Vagina (tissue), 2 donors: ENCODE measurements around the gene NAV2. TPM values are rescaled to one million over a fixed set of nuclear protein-coding genes. Genes with fewer than 3 reads are reported as not detected.

Source experiments
- DNase-seq, 2 donors: peaks; one replicate each; pipeline ENCODE4 v3.0.0-alpha.2; 2017; ENCODE audit errors: extremely low spot score in 2 of 2
- H3K27ac ChIP-seq: fragments of 200-600 bp; sonication (generic); one replicate; pipeline ENCODE4 v1.5.1; 2019
- H3K27me3 ChIP-seq: fragments of 200-600 bp; sonication (generic); one replicate; pipeline ENCODE4 v1.5.1; 2019
- H3K36me3 ChIP-seq, 2 donors: fragments of 200-600 bp; sonication (generic); one replicate each; pipeline ENCODE4 v1.5.1; 2017 to 2019
- H3K4me1 ChIP-seq: fragments of 200-600 bp; sonication (generic); one replicate; pipeline ENCODE4 v1.5.1; 2019
- H3K4me3 ChIP-seq, 2 donors: fragments of 200-600 bp; sonication (generic); 1 replicate in 1 of 2; 2 replicates in 1 of 2; pipeline ENCODE4 v1.5.1; 2016 to 2019
- H3K9me3 ChIP-seq: fragments of 200-600 bp; sonication (generic); one replicate; pipeline ENCODE4 v1.5.1; 2019
- CTCF ChIP-seq, 3 experiments: fragments of 450-650 bp in 2 of 3; fragments of 200-600 bp in 1 of 3; sonication (generic) in 1 of 3; IDR thresholded peaks; one replicate each; pipeline ENCODE4 v1.5.1; 2017 to 2019; ENCODE audit warnings: antibody characterized with exemption in 3 of 3, mild to moderate bottlenecking in 2 of 3, moderate library complexity in 2 of 3
- POLR2A ChIP-seq, 2 donors: fragments of 450-650 bp; IDR thresholded peaks; one replicate each; pipeline ENCODE4 v1.6.1; 2017; ENCODE audit warnings: antibody characterized with exemption in 2 of 2, mild to moderate bottlenecking in 2 of 2, moderate library complexity in 2 of 2
- POLR2AphosphoS5 ChIP-seq, 2 donors: sonication (generic); formaldehyde crosslinking; IDR thresholded peaks; one replicate each; pipeline ENCODE4 v1.9.0; 2017; ENCODE audit warnings: antibody characterized with exemption in 2 of 2, mild to moderate bottlenecking in 2 of 2, low read depth in 1 of 2; ENCODE audit not compliant: insufficient read depth in 1 of 2
- intact Hi-C: fragments of 100-400 bp; cut with DNase I; formaldehyde crosslinking; loops from one replicate; pipeline ENCODE4 v1.15.1; 2023
- total RNA-seq: library from RNA; depleted of rRNA; stranded (reverse); fragments of >200 nt; gene quantifications from one replicate; pipeline ENCODE4 v1.2.3, GENCODE V29; 2016

NAV2 gene
- total RNA-seq, 1 donor from 2014 or later = 25.3 TPM

- intact Hi-C loops = no loop called here
- no peaks in the 10 kb centered on the region for H3K36me3 ChIP-seq
- DNase-seq = no peak
- H3K4me1 ChIP-seq = peaks cover 6% of the 10 kb centered on the region
- TF ChIP-seq CTCF (IDR thresholded peaks at IDR 0.05) (no peak), POLR2A (IDR thresholded peaks at IDR 0.05) (no peak), POLR2AphosphoS5 (IDR thresholded peaks at IDR 0.05; ENCODE audit: insufficient read depth in 1 of 2, low read depth in 1 of 2) (no peak)
- no peaks in the 10 kb centered on the region for H3K9me3 ChIP-seq
- no peaks in the 10 kb centered on the region for H3K27me3 ChIP-seq
- H3K27ac ChIP-seq = no peak overlapping the region
- H3K4me3 ChIP-seq = no peak overlapping the region
Observed at GRCh38 chr11:19736831-19737230, 24.2 kb downstream of the NAV2 start.

- TF ChIP-seq CTCF (IDR thresholded peaks at IDR 0.05) (no peak), POLR2AphosphoS5 (IDR thresholded peaks at IDR 0.05; ENCODE audit: insufficient read depth in 1 of 2, low read depth in 1 of 2) (no peak), POLR2A (IDR thresholded peaks at IDR 0.05) (no peak)
- H3K27me3 ChIP-seq = no peaks in the 10 kb centered on the region
- H3K36me3 ChIP-seq = no peaks in the 10 kb centered on the region
- H3K4me3 ChIP-seq = no peak overlapping the region
- peaks cover 6% of the 10 kb centered on the region for H3K4me1 ChIP-seq
- H3K27ac ChIP-seq = no peak overlapping the region
- no peak for DNase-seq
- H3K9me3 ChIP-seq = no peaks in the 10 kb centered on the region
- intact Hi-C loops = no loop called here
Observed at GRCh38 chr11:19737575-19737974, 24.9 kb downstream of the NAV2 start.

GRCh38 chr11:19738124-19738523 lies 25.5 kb downstream of the NAV2 start:
- Histone ChIP-seq H3K27ac (no peak overlapping the region), H3K4me3 (no peak overlapping the region), H3K9me3 (no peaks in the 10 kb centered on the region), H3K4me1 (peaks cover 6% of the 10 kb centered on the region), H3K36me3 (no peaks in the 10 kb centered on the region), H3K27me3 (no peaks in the 10 kb centered on the region)
- DNase-seq = no peak
- intact Hi-C loops = no loop called here
- TF ChIP-seq POLR2A (IDR thresholded peaks at IDR 0.05) (no peak), CTCF (IDR thresholded peaks at IDR 0.05) (no peak), POLR2AphosphoS5 (IDR thresholded peaks at IDR 0.05; ENCODE audit: insufficient read depth in 1 of 2, low read depth in 1 of 2) (no peak)

- H3K4me3 ChIP-seq = no peak overlapping the region
- no peak overlapping the region for H3K27ac ChIP-seq
- no peak for TF ChIP-seq POLR2A (IDR thresholded peaks at IDR 0.05)
- no peak for TF ChIP-seq POLR2AphosphoS5 (IDR thresholded peaks at IDR 0.05; ENCODE audit: insufficient read depth in 1 of 2, low read depth in 1 of 2)
- no peak for TF ChIP-seq CTCF (IDR thresholded peaks at IDR 0.05)
- peaks cover 6% of the 10 kb centered on the region for H3K4me1 ChIP-seq
- intact Hi-C loops = loop anchor here (10.0 kb wide), 1 partner anchor 165 kb away; no protein-coding TSS in a partner anchor
- no peak for DNase-seq
- no peaks in the 10 kb centered on the region for H3K27me3 ChIP-seq
- H3K36me3 ChIP-seq = no peaks in the 10 kb centered on the region
- no peaks in the 10 kb centered on the region for H3K9me3 ChIP-seq
Observed at GRCh38 chr11:19739872-19740271, 27.2 kb downstream of the NAV2 start.

- Histone ChIP-seq H3K27ac (no peak overlapping the region), H3K36me3 (no peaks in the 10 kb centered on the region), H3K4me3 (no peak overlapping the region), H3K27me3 (no peaks in the 10 kb centered on the region), H3K4me1 (peaks cover under 1% of the 10 kb centered on the region), H3K9me3 (no peaks in the 10 kb centered on the region)
- intact Hi-C loops = loop anchor here (10.0 kb wide), 1 partner anchor 164 kb away; no protein-coding TSS in a partner anchor
- TF ChIP-seq POLR2A (IDR thresholded peaks at IDR 0.05) (no peak), CTCF (IDR thresholded peaks at IDR 0.05) (no peak)
- DNase-seq = no peak
Observed at GRCh38 chr11:19740586-19740985, 27.9 kb downstream of the NAV2 start.
